NCI-H2081 treated with DMSO at 0.1 percent for 48 hours (cell line): ENCODE results near the gene TXLNA.

Experiments used
- DNase-seq: peaks from one replicate; lab custom pipeline; 2025; lab: John Stamatoyannopoulos, UW

Gene TXLNA

DNA sequence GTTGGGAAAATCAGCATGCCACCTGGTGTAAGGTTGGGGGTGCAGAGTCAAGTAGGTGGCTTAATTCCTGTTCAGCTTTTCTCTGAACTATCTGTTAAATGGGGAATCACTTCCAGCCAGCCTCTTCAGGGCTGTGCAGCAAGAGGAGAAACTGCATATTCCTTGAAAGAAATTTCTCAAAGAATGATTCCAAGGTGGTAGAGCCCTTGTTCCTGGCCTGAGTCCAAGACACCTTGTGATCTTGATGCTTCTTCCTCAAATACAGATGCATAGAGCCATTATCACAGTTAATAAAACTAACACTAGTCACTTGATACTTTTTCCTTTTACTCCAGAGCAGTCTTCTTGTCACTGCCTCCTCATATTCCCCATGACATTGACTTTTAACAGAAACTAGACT, 5.2 kb downstream of the TXLNA start:
- no peak for DNase-seq

GRCh38 chr1:32186077-32186476, 6.6 kb downstream of the TXLNA start:
- no peak for DNase-seq

- DNase-seq, result no peak
These were observed 7.0 kb downstream of the TXLNA start for GRCh38 chr1:32186491-32186890.

DNA sequence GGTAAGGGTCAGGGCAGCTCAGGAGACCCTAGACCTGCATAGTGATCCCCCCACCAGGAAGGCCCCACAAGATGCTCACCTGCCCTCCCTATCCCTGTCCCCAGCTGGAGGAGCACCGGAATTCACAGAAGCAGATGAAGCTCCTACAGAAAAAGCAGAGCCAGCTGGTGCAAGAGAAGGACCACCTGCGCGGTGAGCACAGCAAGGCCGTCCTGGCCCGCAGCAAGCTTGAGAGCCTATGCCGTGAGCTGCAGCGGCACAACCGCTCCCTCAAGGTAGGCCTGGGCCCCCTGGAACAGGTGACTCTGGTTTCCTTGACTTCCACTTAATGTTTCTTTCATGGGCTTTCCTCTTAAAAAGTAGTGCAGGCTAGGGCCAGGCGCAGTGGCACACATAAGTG, 8.4 kb downstream of the TXLNA start:
- DNase-seq, result no peak

DNA sequence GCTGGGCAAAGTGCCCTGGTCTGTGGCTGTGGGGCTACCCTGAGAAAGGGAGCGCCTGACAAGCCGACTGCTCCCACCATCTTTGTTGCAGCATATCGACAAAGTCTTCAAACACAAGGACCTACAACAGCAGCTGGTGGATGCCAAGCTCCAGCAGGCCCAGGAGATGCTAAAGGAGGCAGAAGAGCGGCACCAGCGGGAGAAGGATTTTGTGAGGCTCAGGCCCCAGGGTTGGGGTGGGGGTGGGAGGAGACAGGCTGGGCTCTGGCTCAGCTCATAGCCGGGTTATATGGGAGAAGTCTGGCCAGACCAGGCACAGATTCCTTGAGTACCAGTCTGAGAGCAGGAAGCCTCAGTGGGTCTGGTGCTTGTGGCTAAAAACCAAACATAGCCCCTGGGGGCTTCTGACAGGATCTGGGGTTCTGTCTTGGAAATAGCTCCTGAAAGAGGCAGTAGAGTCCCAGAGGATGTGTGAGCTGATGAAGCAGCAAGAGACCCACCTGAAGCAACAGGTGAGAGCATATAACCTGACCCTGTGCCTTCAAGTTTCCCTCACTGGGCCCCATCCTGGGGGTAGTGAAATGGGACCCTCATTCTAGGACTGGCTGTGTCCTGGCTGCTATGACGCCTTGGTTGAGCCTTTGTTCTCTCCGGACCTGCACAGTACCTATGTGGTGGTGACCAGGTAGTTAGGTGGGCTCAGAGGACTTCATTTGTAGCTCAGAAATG, 12.9 kb downstream of the TXLNA start:
- no peak for DNase-seq

DNA sequence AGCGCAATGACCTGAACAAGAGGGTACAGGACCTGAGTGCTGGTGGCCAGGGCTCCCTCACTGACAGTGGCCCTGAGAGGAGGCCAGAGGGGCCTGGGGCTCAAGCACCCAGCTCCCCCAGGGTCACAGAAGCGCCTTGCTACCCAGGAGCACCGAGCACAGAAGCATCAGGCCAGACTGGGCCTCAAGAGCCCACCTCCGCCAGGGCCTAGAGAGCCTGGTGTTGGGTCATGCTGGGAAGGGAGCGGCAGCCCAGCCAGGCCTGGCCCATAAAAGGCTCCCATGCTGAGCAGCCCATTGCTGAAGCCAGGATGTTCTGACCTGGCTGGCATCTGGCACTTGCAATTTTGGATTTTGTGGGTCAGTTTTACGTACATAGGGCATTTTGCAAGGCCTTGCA, 15.5 kb downstream of the TXLNA start:
- no peak for DNase-seq

- no peak for DNase-seq
These were observed 16.1 kb downstream of the TXLNA start for GRCh38 chr1:32195531-32195930.

DNA sequence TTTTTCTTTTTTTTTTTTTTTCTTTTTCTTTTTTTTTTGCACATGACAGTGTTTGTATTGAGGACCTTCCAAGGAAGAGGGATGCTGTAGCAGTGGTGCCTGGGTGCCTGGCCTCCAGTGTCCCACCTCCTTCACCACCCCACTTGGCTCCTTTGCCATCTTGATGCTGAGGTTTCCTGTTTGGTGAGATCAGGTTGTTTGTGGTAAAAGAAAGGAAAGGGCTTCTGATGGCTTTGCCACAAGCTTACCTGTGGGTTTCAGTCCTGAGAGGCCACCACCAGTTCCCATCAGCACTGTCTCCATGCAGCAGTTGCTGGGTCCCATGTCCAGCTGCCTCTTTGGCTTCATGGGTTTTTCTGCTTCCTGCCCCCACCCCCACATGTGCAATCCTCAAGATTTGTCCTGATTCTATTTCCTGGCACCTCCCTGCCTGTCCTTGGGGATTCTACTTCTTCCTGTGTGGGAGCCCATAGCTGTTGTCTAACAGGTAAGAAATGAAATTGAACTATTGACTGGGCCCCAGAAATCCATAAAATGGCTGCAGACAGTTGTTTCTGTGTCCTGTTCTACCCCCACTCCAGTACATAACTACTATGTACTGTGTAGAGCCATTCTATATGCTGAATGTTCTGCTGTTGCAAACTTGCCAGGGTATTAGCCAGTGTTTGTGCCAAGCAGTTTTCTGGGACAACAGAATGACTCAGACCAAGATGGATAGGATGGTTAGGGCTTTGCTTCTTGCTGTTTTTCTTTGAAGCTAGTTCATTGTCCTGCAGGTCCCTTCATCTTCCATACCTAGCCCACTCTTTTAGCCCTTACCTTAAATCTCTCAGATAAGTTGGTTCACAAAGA, 16.7 kb downstream of the TXLNA start:
- no peak for DNase-seq

DNA sequence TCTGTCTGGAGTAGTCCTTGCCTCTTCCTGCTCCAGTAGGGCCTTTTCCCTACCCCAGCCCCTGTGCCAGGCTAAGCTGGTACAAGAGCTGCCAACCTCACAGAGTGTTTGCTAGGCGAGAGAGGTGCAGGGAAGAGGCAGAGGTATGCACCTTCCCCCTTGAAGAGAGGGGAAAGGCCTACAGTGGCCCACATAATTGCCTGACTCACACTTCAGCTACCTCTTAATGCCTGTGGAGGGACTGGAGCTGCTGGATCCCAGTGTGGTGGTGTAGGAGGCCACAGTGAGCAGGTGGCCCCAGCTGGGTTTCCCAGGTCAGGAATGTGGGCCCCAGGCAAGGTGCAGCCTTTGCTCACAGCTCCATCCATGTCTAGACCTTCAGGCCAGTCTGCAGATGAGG, 17.6 kb downstream of the TXLNA start:
- no peak for DNase-seq

- no peak for DNase-seq
These were observed 18.4 kb downstream of the TXLNA start for GRCh38 chr1:32197837-32198236.

DNA sequence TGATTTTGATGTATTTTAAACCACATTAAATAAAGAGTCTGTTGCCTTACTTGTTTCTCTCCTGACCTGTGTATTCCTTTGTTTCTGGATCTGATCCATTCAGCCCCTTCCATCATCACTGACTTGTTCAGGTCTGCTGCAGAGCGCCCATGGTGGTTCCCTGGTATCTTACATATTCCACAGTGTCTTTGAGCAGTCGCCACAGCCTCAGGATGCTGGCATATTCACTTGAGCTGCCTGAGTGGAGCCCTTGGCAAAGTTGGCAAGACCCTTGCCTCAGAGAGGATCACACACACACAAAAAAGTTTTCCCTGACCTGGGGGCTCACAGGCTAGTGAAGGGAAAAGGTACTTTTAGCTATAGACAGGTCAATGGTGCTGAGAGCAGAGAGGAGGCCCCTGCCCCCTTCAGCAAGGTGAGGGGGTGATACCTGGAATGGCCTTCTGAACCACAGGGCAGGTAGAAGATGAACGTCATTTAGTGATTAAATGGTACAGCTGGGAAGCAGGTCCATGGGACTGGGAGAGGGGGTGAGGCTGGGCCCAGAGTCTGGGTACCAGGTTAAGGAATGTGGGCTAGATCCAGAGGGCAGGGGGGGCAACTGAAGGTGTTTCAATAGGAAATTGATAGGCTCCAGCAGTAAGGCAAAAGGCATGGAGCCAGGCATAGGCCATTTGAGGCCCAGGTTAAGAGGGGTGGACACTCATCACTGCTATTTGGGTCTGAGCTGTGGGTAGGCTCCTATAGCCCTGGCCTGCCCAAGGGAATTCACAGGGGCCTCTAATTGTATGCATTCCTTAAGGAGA, 19.0 kb downstream of the TXLNA start:
- no peak for DNase-seq

DNA sequence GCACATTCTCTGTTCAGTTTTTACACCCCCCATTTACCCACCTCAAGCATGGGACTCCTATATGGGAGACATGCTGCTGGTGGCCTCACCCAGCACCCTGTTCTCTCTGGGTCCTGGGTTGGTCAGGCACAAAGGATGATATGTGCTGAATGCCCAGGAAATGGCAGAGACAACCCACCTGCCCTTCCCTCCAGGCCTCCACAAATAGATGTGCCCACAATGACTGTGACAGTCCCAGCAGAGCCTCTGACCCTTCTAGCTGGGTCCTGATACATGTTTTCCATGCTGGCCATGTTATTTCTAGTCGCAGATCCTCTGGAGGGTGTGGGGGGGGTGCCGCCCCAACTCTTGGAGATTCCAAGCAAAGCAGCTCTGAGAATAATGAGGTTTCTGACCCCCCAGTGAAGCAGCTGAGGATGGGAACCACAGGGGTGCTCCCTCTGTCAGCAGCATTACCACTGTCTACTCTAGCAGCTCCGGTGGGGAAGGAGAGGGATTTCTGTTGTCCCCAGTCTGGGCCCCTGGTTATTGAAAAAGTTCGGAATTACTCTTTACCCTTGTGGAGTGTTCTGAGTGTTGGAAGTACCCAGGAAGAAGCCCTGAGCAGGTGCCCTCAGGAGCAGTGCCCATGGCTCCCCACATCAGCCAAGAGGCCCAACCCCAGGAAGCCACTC, 19.7 kb downstream of the TXLNA start:
- DNase-seq, result no peak

- peak; percentile 45 for DNase-seq
These were observed 20.2 kb downstream of the TXLNA start for GRCh38 chr1:32199717-32200072.

- DNase-seq, result no peak
These were observed 20.9 kb downstream of the TXLNA start, which contains the start of gene CCDC28B for GRCh38 chr1:32200226-32201010. TSS of gene CCDC28B (plus strand) at chr1:32200595. CDS start at chr1:32201936, 1,341 bp downstream.

DNA sequence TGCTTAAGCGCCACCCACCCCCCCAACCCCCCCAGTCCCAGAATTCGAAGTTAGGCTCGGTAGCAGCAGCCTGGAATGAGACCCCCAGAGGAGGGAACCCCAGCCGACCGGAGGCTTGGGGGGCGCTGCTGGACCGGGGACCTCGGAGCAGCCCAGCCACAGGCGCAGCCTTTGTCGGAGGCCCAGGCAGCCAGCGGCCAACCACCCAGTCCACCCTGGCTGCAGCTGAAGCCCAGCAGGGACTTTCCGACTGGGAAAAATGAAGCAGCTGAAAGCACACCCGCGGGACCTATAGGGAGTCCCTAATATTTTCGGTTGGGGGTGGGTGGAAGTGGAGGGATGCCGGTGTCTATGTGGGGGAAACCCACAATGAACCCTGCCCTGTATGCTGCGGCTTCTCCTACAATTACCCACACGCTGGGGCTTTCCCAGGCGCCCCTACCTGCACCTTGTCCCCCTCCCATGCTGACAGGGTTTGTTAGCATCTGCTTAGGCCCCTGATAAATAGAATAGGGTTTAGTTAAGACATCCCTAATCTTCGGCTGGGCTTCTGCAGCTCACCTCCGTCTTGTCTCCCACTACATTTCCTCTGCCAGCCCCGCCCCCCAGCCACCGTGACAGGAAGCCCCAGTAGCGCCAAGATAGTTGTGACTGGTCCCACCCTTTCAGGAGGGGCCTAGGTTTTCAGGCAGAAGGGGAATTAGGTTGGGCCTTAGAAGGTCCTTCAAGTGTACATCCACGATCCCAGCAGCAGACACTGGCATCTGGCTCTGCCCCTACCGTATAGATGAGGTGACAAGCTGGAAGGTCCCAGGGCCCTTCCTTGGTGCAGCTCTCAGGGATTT, 21.8 kb downstream of the TXLNA start:
- no peak for DNase-seq

DNA sequence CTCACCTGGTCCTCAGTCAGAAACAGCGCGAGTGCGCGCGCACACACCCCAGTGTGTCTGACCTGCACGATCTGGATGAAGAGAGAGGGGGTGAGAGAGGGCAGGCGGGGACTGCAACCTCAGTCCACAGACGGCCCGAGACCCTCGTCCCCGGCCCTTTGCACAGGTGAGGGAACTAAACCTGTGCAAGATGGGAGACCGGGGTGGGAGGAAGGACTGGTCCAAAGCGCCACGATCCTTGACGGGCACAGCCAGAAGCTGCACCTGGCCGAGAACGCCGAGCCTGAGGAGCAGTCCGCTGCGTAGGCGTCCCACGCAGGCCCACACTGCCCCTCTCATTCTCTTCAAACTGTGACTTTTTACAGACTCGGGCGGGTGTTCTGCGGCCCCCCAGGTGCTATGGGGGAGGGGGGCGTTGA, 25.5 kb downstream of the TXLNA start:
- DNase-seq, result no peak

DNA sequence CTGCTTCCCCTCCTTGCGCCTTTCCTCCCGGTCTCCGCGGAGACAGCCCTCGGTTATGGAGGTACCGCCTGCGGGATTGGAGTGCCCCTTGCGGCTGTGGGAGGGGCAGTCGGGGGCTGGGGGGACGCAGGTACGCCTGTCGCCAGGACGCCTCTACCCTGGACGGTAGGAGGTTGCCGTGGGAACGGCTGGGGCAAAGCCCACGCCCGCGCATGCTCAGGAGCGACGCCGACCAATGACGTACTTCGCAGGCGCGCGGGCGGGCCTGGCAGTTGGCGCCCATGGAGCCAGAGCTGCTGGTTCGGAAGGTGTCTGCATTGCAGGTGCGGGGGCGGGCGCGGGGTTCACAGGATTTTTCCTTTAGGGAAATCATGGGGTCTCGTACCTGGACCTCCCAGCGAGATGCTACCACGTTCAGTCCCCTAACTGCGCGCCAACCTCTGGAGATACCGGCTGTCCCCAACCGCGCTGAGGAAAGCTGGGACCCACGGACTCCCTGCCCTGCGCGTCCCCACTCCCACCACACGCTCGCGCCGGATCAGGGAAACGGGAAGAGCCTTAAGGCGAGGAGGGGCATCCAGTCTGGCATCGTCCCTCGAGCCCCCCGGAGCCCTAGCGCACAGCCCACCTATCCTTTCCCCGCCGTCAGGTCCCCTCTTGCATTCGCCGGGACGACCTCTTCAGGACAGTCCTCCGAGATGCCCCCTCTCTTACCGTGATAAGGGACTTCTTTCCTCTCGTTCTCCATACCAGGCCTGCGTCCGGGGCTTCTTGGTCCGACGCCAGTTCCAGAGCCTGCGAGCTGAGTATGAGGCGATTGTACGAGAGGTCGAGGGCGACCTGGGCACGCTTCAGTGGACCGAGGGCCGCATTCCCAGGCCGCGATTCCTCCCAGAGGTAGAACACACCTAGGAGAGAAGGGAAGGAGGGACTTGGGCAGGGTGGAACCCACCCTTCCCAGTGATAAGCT, 26.2 kb downstream of the TXLNA start, which contains the start of gene IQCC:
Gene IQCC (plus strand): TSS at position 271 of the 970 bp plus-strand sequence. CDS start 11 bp downstream, at position 282.
- peak; percentile 88 for DNase-seq

DNA sequence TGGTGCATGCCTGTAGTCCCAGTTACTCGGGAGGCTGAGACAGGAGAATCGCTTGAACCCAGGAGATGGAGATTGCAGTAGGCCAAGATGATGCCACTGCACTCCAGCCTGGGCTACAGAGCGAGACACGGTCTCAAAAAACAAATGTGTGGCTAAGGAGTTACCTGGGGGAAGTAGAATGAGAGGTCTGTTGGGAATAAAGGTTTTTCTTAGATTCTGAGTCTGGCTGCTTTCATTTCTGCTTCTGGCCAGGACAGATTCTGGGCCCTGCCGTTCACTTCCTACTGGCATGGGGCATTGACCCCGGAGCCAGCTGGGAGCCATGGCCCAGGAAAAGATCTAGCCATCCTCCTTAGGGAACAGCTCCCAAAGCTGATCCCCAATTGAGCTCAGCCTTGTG, 29.0 kb downstream of the TXLNA start:
- no peak for DNase-seq

DNA sequence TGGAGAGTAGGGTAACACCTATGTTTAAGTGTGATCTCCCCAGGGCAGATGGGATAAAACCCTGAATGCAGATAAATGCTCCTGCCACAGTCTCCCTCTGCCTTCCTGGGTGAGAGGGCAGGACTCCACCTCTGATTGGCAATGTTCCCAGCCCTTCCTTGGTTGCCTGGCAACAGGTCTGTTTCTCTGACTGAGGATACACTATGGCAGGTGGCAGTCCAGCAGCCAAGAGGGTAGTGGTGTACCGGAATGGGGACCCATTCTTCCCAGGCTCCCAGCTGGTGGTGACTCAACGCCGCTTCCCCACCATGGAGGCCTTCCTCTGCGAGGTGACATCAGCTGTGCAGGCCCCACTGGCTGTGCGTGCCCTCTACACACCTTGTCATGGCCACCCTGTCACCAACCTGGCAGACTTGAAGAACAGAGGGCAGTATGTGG, 29.4 kb downstream of the TXLNA start, which contains the start of gene DCDC2B:
Gene DCDC2B (plus strand): TSS at position 199 of the 438 bp plus-strand sequence. CDS start 5 bp downstream, at position 204.
- DNase-seq, result peak; percentile 85
